ENCODE measurements around the gene SPAG6.
"Not testable (repeated sequence)": the region's sequence is repeated elsewhere in the genome, so short reads cannot be mapped to it uniquely, and the experiment has no call there.

Gene SPAG6

DNA sequence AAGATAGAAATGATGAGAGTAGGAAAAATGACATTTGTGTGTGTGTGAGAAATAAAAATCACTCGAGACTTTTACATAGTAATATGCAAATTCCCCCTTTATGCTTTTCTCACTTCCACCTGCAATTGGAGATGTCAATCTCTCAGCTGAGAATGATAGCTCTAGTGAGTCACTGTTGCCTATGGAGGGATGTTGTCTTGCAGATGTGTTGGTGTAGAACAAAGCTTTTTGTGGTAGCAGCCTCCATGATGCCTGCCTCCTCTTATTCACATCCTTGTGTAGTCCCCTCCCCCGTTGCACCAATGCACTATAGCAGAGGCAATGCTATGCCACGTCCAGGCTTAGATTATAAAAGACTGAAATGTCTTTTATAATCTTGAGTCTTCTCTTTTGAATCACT lies 33.8 kb downstream of the SPAG6 start:
- no peak for DNase-seq

DNA sequence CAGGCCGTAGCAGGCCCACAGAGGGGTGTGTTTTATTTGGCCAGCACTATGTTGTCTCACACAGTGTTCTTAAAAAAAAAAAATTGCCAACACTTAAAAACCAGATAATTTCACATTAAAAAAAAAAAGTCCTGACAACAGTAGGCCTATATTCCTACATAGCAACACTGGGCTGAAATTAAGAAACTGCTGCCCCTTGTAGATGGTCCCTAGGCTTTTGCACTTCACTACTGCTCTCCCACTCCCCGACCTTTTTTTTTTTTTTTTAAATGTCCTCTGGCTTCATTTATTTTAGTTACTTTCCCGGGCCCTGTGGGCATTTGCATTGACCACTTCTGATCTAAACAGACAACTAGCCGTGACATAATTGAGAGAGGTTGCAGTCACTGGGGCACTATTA lies 36.0 kb downstream of the SPAG6 start:
- no peak for DNase-seq

DNA sequence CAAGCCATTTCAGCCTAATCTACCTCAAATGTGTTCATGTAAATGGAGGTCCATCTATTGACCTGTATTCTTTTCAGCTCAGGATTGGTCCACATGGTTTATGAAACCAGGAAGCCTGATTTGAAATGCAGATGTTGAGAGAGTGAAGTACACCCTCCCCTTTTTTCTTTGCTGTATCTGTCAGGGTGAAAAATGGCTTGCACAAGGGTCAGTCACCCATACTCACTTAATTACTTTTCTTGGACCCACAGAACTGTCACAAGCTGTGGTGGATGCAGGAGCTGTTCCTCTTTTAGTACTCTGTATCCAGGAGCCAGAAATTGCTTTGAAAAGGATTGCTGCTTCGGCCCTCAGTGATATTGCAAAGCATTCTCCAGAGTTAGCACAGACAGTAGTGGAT lies 41.2 kb downstream of the SPAG6 start:
- DNase-seq, result no peak

DNA sequence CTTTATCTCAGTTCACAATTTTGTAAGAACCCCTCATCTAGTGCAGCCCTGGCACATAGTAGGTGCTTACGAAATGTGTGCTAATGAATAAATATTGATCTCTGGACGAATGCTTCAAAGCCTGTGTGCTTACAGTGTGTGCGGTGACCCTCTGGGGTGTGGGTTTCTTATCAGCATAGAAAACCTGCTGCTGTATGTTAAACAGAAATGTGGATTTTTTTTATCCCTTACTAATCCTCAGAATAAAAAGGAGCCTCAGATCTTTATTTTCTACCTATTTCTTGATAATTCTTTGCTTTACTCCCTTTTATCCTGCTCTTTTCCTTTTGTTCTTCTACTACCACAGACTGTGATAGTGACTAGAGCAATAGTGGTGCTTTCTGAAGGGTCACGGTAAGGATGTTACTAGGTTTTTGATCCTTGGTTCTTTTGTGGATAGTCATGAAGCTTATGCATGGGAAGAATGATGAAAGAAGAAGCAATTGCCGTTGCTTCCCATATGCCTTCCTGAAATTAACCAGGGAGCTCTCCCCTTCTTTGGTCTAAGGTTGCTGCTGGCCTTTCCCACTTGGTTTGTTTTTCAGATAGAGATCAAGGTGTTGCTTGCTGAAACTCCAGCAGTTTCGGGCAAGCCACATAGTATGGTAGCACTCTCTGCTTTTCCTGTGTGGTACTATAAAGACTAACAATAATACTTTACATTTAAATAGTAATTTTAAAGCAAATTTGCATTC lies 44.7 kb downstream of the SPAG6 start:
- DNase-seq, result no peak

DNA sequence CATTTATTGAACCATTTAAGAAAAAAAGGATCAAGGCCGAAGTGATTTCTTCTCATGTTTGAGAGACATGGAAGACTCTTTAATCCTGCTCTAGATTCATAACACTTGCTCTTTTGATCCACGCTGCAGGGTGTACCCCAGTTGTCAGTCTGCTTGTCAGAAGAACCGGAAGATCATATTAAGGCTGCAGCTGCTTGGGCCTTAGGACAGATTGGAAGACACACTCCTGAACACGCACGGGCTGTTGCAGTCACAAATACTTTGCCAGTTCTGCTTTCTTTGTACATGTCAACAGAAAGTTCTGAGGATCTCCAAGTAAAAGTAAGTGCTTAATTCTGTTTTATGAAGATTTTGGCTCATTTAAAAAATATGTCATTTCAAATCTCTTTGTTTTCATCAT lies 46.3 kb downstream of the SPAG6 start:
- no peak for DNase-seq

DNA sequence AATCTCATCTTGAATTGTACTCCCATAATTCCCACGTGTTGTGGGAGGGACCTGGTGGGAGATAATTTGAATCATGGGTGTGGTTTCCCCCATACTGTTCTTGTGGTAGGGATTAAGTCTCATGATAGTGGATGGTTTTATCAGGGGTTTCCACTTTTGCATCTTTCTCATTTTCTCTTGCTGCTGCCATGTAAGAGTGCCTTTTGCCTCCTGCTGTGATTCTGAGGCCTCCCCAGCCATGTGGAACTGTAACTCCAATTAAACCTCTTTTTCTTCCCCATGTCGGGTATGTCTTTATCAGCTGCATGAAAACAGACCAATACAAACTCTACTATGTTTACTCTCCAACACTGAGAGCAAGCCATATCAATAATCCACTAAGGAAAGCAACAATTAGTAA lies 50.9 kb downstream of the SPAG6 start:
- not testable (repeated sequence) for DNase-seq

DNA sequence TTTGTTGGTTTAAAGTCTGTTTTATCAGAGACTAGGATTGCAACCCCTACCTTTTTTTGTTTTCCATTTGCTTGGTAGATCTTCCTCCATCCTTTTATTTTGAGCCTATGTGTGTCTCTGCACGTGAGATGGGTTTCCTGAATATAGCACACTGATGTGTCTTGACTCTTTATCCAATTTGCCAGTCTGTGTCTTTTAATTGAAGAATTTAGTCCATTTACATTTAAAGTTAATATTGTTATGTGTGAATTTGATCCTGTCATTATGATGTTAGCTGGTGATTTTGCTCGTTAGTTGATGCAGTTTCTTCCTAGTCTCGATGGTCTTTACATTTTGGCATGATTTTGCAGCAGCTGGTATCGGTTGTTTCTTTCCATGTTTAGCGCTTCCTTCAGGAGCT lies 61.6 kb downstream of the SPAG6 start:
- not testable (repeated sequence) for DNase-seq

DNA sequence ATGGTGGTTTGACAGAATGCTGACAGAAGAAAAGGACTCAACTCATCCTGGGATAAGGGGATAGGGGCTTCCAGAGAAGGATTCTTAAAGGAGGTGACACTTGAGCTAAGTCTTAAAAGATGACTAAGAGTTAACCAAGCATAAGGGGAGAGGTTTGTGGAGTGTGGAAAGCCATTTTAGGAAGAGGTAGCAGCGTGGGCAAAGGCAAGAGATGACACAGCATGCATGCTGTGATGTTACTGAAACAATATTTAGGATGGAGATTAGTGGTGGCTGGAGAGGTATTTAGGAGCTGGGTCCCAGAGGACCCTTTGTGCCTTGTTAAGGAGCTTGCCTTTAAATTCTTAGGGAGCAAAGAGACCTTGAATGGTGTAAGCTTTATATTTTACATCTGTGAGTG lies 65.1 kb downstream of the SPAG6 start:
- no peak for DNase-seq

DNA sequence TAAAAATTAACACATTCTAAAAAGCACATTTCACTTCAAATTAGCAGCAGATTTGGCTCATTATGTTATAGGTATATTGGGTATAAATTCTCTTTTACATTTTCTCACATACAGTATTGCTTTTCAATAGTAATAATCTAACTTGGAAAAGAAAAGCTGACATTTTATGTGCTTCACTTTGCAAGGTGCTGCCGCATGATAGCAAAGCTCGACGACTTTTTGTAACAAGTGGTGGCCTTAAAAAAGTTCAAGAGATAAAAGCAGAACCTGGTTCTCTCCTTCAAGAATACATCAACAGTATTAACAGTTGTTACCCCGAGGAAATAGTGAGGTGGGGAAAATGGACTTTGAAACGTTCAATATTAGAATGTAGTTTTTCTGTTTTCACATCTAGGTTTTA lies 65.5 kb downstream of the SPAG6 start:
- DNase-seq, result no peak

DNA sequence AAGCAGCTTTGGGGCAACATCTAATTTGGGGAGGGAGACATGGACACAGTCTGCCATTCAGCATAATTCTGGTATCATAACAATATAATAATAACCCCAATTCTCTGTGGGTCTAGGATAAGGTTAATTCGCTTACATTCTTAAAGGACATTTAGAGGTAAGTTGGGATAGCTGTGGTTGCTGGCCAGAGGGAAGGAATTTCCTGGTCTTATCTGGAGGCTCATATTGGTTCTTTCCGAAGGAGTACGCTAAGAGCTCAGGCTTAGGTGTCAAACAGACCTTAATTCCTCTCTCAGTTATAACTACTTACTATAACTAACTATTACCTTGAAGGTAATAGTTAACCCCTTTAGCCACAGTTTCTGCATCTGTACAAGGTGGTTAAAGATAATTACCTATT lies 68.8 kb downstream of the SPAG6 start:
- no peak for DNase-seq

DNA sequence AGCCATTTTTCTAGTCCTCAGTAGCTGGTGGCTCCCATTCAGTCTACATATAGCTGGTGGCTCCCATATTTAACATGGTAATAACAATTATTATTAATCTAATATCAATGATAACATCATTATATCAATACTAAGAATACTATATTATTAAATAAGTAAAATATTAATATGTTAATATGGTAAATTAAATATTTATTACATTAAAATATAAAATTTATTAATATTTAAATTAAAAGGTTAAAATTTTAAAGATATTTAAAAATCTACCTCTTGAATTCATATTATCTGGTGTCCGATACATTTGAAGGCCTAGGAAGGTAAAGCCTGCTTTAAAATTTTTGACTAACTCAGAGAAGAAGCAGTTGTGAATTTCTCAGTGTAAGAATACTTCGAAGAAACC lies 69.8 kb downstream of the SPAG6 start:
- DNase-seq, result no peak

DNA sequence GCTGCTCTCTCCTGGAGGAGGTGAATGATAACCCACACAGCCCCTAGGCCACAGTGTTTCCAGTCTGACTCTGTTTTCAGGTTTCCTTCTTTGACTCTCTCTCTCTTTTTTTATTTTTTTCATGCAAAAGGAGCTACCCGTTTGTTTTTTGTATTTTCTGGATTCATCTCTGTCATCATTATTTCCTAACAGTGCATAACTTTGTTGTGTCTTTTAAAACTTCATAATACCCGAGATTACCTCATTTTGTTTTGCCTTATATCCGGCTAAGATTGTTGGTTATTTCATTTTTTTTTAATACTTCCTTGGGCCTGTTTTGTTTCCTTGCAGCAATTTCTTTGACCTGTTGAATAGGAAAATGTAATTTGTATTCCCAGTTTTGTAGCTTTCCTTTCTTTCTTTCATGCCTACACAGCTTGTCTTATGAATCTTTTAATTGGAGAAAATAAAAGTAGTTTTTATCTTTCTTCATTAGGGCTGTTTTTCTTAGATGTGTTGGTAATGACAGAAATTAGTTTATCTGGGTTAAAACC lies 72.5 kb downstream of the SPAG6 start:
- no peak for DNase-seq

DNA sequence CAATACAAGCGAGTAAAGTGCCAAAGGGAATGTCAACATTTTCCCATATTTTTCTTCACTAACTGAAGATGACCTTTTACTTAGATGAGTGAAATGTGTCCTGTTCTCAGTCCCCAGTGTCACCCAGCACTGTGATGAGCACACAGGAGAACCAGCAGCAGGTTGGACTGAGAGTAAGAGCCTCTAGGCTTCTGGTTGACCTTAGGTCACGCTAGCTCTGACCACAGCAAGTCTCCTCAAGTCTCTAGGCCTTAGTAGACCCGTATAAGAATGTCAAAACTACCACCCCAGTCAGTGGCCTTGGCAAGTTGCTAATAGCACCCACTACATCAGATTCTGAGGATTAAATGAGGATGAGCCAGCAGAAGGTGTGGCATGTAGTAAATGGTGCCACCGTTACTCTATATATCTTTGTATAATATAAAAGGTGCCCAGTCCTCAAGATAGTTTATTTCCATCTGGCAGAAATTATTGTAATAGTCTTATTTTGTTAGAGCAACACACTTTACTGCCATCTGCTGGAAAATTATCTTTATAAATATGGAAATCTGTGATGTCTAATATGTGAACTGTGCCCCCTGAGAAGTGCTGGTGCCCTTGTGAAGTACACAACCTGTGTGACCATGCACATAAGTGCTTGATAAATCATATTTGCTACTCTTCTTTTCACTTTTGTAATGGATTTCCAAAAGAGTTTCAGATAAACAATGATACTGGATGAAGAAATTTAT lies 75.7 kb downstream of the SPAG6 start:
- DNase-seq, result no peak

DNA sequence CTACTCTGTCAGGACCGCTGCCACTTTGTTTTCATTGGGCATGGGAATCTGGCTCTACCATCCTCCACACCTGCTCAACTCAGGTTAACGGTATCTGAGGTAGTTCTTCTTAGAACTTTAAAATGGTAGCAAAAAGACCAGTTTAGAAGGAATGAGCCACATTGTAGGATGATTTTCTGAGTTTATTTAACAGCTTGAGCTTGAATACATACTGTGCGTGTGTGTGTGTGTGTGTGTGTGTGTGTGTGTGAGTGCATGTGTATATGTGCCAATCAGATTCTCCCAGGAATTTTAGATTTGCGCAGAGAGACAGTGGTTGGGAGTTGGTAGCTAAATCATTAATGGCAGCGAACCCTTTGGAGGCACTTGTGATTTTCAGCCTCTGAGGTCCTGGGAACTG lies 81.4 kb downstream of the SPAG6 start:
- DNase-seq, result no peak

DNA sequence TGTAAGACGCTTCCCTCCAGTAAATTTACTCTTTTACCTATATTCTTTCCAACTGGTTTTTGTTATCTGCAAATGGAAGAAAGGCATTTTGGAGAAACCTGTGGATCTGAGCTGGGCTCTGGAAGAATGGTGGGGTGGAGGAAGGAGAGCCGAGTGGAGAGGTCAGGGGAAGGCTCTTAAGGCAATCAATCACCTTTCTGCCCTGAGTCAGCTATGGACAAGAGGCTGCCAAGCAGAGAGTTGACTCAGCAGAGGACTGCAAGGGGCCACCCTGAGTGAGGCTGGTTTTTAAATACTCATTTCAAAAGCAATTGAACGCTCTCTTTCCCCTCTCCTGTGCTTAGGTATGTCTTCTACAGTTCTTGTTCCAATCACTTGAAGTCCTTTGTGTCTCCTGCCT lies 81.8 kb downstream of the SPAG6 start:
- DNase-seq, result no peak

DNA sequence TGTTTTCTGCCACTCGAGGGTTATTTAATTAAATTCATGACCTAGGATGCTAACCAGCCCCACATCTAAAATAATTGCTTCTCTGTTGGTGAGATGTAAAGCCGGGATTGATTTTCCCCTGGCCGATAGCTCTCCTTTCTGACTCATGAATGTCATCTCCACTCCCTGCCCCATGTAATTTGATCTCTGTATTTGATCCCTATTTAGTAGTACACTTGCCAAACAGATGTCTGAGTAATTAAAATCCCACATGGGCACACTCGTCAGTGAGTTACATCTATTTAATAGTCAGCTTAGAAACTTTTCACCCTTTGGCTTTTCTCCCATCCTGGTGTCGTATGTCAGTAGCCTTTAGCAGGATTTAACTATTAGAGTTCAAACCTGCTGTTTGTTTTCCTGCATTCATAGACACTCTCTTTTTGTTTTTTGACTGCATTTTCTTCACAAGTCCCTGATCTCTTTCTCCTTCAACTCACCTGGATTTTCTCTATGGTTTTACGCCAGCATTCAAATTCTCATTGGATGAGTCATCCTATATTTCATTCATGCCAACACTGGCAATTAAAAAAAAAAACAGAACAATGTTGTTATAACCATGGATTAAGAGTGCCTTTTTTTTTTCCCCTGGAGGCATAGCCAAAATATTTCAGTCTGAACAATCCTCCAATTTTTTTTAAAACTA lies 82.7 kb downstream of the SPAG6 start:
- DNase-seq, result peak; percentile 10 to 57

DNA sequence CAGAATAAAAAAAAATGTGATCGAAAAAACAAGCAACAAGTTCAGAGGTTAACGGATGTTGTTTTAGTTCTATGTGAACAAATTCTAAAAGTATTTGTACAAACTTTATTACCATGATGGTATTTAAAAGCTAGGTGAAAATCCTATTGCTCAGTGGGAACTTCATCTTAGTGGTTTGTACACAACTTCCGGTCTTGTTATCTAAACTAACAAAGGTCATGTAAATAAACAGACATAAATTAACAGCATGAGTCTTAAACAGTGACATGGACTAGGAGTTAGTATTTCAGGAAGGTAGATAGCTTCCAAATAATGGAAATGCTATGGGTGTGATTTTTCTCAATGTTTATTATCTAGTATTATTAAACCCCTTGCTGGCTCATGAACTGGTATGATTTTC lies 83.8 kb downstream of the SPAG6 start:
- no peak for DNase-seq

DNA sequence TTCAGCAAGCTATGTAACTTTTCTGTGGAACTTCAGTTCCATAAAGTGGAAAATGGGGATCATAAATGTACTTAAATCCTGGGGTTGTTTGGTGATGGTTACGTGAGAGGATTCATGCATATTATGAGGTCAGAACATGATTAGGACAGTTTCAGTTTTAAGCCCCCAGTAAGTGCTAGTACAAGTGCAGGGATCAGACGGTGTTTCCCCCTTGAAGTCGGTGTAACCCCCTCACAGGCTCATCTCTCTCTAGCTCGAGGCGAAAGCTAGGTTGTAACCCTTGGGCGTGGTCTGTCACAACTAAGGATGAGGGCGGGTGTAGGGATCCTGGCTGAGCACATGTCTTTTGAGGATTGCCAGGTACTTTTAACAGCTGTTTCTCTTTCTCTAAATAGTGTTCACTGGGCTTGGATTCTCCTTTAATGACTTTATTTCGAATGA lies 84.7 kb downstream of the SPAG6 start:
- no peak for DNase-seq

DNA sequence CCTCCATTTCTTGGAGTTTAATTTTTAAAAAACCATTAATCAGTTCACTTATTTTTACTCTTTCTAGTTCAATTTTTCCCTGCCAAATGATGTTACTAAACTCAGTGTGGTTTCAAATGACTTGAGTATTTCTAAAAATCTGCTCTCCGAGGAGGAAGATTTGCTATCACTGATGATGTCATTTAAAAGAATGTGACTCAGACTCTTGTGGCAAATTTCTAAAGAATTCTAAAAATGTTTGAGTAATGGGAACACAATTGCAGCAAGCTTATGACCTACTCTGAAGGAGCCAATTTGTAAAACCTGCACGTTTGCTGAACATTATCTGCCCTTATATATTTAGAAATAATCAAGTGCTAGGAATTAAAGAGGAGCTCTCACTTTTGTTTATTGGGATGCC lies 88.6 kb downstream of the SPAG6 start:
- no peak for DNase-seq

DNA sequence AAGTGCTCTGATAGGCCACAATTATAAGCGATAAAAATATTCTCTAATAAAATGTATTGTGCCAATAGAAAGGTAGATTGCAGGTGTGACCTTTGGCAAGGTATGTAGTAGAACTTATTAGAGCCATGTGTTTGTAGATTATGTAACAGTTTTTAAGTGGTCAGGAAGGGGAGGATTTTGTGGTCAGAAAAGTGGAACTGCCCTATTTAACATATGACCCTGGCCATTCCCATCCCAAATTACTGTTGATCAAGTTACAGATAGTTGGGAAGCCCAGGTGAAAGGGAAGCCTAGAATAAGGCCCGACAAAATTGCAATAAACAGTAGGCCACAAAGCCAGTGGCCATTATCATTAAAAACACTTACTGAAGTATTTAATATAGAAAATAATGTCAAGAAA lies 89.2 kb downstream of the SPAG6 start:
- DNase-seq, result no peak

DNA sequence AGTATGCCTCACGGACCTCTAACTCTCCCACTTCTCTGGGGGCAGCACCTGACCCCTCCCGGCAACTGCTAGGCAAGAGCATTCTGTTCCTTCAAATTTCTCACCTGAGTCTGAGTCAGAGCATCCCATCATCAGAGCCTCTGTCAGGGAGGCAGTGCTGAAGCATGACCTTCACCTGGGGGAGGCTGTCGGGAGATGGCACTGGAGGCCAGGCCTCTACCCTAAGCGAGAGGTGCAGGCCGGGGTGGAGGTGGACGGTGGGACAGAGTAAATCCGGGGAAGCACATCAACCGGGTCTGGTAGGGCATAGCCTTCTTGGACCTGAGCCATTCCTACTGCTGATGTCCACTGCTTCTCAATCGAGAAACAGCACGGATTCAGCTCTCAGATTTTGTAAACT lies 90.4 kb downstream of the SPAG6 start:
- DNase-seq, result no peak

DNA sequence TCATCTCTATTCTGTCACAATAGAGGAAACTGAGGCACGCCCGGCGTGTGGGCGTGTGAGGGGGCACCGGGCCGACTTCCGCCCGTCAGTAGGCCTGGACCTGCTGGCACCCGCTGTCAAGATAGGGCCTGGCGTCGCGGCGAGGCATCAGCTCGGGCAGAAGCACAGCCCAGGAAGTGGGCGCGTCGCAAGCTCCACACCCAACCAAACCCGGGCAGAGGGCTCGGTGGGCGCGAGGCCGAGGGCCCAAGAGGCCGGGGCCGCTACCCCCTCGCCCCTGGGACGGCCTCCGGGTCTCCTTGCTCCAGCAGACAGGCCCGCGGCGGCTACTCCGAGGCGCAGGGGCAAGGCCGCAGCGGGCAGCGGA lies 91.2 kb downstream of the SPAG6 start:
- DNase-seq, result no peak

DNA sequence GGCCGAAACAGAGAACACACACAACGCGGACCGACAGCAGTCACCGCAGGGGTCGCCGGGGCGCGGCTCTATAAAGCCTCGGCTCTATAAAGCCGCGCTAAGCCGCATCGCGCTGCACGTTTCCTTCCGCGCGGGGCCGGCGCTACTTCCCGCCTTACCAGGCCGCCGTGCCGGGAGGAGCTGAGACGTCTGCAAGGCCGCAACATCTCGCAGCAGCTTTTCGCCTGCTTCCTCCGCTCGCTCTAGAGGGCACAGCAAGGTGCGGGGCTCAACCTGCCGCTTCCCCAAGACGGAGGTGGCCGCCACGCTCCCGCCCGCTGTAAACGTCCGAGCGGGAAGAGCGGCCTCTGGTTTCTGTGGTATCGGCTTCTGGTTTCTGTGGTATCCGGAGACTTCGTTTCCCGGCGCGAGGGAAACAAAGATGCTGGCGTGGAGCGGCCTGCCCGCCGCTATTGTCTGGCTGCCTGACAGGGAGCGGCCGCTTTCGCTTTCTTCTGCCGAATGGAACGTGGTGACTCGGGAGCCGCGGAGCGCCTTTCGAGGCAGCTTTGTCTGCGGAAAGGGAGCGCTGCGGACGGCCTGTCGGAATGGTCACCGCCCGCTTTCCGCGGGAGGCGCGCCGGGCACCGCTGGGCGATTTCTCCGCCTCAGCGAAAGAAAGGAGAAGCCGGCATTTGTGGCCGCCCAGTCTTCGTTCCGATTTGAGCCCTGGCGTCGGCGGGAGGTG lies 91.8 kb downstream of the SPAG6 start:
- peak; percentile 57 to 84 for DNase-seq
